Hypothalamus (tissue), 51 donors: ENCODE data around the gene UGP2.
"Not testable (repeated sequence)": the region's sequence is repeated elsewhere in the genome, so short reads cannot be mapped to it uniquely, and the experiment has no call there.

ENCODE experiments used
- DNase-seq, 51 donors: peaks; one replicate each; lab custom pipeline; 2025; lab: John Stamatoyannopoulos, UW

UGP2 gene

GRCh38 chr2:63837036-63837594, 4.6 kb upstream of the UGP2 start:
- DNase-seq, result no peak

- DNase-seq, result peak in 2 of 51 donors; percentile 48 to 58
Measured at GRCh38 chr2:63840081-63840784, 1.5 kb upstream of the UGP2 start.

GRCh38 chr2:63840785-63841253, 877 bp upstream of the UGP2 start:
- DNase-seq, result peak; percentile 81 to 99 (median 97)

GRCh38 chr2:63842149-63843061, 709 bp downstream of the UGP2 start:
- peak in 13 of 51 donors; percentile 1 to 81 (median 22) for DNase-seq

- no peak for DNase-seq
Measured at GRCh38 chr2:63843093-63843492, 1.4 kb downstream of the UGP2 start.

GRCh38 chr2:63843791-63844190, 2.1 kb downstream of the UGP2 start:
- no peak for DNase-seq

- no peak for DNase-seq
Measured at GRCh38 chr2:63844616-63845015, 2.9 kb downstream of the UGP2 start.

GRCh38 chr2:63845866-63846265, 4.2 kb downstream of the UGP2 start:
- DNase-seq, result no peak

GRCh38 chr2:63846487-63846886, 4.8 kb downstream of the UGP2 start:
- no peak for DNase-seq

- not testable (repeated sequence) for DNase-seq
Measured at GRCh38 chr2:63847571-63847970, 5.9 kb downstream of the UGP2 start.

GRCh38 chr2:63849381-63850203, 7.9 kb downstream of the UGP2 start:
- DNase-seq, result peak in 5 of 51 donors; percentile 2 to 71 (median 9)

GRCh38 chr2:63850204-63850571, 8.5 kb downstream of the UGP2 start:
- DNase-seq, result no peak

GRCh38 chr2:63850649-63851048, 9.0 kb downstream of the UGP2 start:
- DNase-seq, result no peak

GRCh38 chr2:63851691-63852311, 10.1 kb downstream of the UGP2 start:
- DNase-seq, result no peak

GRCh38 chr2:63853527-63854310, 12.0 kb downstream of the UGP2 start:
- no peak for DNase-seq

- no peak for DNase-seq
Measured at GRCh38 chr2:63855418-63856302, 14.0 kb downstream of the UGP2 start.

- DNase-seq, result no peak
Measured at GRCh38 chr2:63856303-63856603, 14.6 kb downstream of the UGP2 start.

- DNase-seq, result no peak
Measured at GRCh38 chr2:63858291-63858690, 16.6 kb downstream of the UGP2 start.
